Measurements from ENCODE around the gene MYCL.
"Not testable (repeated sequence)": the region's sequence is repeated elsewhere in the genome, so short reads cannot be mapped to it uniquely, and the experiment has no call there.

The MYCL gene

DNA sequence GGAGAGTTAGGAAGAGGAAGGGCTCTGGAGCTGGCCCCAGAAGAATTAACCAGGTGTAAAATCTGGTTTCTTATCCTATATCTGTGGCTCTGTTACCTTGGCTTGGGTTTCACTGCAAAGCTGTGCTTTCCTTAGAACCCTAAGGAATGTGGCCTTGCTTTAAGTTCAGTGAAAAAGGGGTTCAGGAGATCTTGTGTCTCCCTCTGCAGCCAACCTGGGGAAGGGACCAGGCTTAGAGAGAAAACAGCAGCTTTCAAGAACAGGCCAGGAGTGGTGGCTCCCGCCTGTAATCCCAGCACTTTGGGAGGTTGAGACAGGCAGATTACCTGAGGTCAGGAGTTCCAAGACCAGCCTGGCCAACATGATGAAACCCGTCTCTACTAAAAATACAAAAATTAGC lies 16.1 kb upstream of the MYCL start:
- ATAC-seq (ENCODE audit: insufficient read depth, low read depth): no peak

DNA sequence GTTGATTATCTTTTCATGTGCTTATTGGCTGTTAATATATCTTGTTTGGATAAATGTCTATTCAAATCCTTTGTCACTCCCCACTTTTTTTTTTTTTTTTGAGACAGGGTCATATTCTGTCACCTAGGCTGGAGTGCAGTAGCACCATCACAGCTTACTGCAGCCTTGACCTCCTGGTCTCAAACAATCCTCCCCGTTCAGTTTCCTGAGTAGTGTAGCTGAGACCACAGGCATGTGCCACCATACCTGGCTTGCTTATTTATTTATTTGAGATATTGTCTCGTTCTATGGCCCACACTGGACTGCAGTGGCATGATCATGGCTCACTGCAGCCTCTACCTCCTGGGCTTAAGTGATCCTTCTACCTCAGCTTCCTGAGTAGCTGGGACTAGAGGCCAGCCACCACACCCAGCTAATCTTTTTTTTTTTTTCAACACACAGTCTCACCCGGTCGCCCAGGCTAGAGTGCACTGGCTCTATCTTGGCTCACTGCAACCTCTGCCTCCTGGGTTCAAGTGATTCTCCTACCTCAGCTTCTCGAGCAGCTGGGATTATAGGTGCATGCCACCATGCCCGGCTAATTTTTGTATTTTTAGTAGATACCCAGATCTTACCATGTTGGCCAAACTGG lies 13.9 kb upstream of the MYCL start:
- H3K4me3 ChIP-seq (ENCODE audit: low read depth in 1 of 2, low read length in 2 of 2): no peak overlapping the region
- H3K79me2 ChIP-seq (ENCODE audit: insufficient read depth, low read length): no peaks in the 10 kb centered on the region
- H3K9ac ChIP-seq (ENCODE audit: low read depth, low read length): no peak overlapping the region
- no peaks in the 10 kb centered on the region for H3K27me3 ChIP-seq (ENCODE audit: insufficient read depth, low read length, poor library complexity)
- TF ChIP-seq, protein P1, sequence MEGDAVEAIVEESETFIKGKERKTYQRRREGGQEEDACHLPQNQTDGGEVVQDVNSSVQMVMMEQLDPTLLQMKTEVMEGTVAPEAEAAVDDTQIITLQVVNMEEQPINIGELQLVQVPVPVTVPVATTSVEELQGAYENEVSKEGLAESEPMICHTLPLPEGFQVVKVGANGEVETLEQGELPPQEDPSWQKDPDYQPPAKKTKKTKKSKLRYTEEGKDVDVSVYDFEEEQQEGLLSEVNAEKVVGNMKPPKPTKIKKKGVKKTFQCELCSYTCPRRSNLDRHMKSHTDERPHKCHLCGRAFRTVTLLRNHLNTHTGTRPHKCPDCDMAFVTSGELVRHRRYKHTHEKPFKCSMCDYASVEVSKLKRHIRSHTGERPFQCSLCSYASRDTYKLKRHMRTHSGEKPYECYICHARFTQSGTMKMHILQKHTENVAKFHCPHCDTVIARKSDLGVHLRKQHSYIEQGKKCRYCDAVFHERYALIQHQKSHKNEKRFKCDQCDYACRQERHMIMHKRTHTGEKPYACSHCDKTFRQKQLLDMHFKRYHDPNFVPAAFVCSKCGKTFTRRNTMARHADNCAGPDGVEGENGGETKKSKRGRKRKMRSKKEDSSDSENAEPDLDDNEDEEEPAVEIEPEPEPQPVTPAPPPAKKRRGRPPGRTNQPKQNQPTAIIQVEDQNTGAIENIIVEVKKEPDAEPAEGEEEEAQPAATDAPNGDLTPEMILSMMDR (IDR thresholded peaks at IDR 0.05; ENCODE audit: borderline replicate concordance, extremely low read depth, low read length, poor library complexity, severe bottlenecking): no peak
- no peak for TF ChIP-seq EZH2 (IDR thresholded peaks at IDR 0.05; ENCODE audit: borderline replicate concordance, low read depth, low read length, severe bottlenecking)
- H3K4me1 ChIP-seq (ENCODE audit: insufficient read depth, low read length): no peaks in the 10 kb centered on the region
- DNase-seq (no peak), ATAC-seq (ENCODE audit: insufficient read depth, low read depth) (no peak)
- no peaks in the 10 kb centered on the region for H4K20me1 ChIP-seq (ENCODE audit: insufficient read depth, low read length)
- H3K4me2 ChIP-seq (ENCODE audit: insufficient read depth, low read length): no peak overlapping the region
- no peaks in the 10 kb centered on the region for H3K9me3 ChIP-seq (ENCODE audit: insufficient read depth, low read length, severe bottlenecking)
- no peaks in the 10 kb centered on the region for H3K36me3 ChIP-seq (ENCODE audit: insufficient read depth, low read length)
- H3K27ac ChIP-seq (ENCODE audit: low read length): no peak overlapping the region
- no peak overlapping the region for H2AFZ ChIP-seq (ENCODE audit: low read depth, low read length)

More for the DNA sequence above, 16.1 kb upstream of the MYCL start:
- H3K27ac ChIP-seq (ENCODE audit: low read length): no peak overlapping the region
- no peaks in the 10 kb centered on the region for H3K27me3 ChIP-seq (ENCODE audit: insufficient read depth, low read length, poor library complexity)
- H3K4me1 ChIP-seq (ENCODE audit: insufficient read depth, low read length): no peaks in the 10 kb centered on the region
- H4K20me1 ChIP-seq (ENCODE audit: insufficient read depth, low read length): no peaks in the 10 kb centered on the region
- no peak overlapping the region for H3K4me3 ChIP-seq (ENCODE audit: low read depth in 1 of 2, low read length in 2 of 2)
- TF ChIP-seq, protein P1 (IDR thresholded peaks at IDR 0.05; ENCODE audit: borderline replicate concordance, extremely low read depth, low read length, poor library complexity, severe bottlenecking): no peak
- TF ChIP-seq EZH2 (IDR thresholded peaks at IDR 0.05; ENCODE audit: borderline replicate concordance, low read depth, low read length, severe bottlenecking): no peak
- no peak for DNase-seq
- H3K4me2 ChIP-seq (ENCODE audit: insufficient read depth, low read length): no peak overlapping the region
- no peaks in the 10 kb centered on the region for H3K9me3 ChIP-seq (ENCODE audit: insufficient read depth, low read length, severe bottlenecking)
- H3K9ac ChIP-seq (ENCODE audit: low read depth, low read length): no peak overlapping the region
- H3K36me3 ChIP-seq (ENCODE audit: insufficient read depth, low read length): no peaks in the 10 kb centered on the region
- H3K79me2 ChIP-seq (ENCODE audit: insufficient read depth, low read length): no peaks in the 10 kb centered on the region
- no peak overlapping the region for H2AFZ ChIP-seq (ENCODE audit: low read depth, low read length)

DNA sequence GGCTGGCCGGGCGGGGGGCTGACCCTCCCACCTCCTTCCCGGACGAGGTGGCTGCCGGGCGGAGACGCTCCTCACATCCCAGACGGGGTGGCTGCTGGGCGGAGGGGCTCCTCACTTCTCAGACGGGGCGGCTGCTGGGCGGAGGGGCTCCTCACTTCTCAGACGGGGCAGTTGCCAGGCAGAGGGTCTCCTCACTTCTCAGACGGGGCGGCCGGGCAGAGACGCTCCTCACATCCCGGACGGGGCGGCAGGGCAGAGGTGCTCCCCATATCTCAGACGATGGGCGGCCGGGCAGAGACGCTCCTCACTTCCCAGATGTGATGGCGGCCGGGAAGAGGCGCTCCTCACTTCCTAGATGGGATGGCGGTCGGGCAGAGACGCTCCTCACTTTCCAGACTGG lies 11.4 kb upstream of the MYCL start:
- not testable (repeated sequence) for H3K9ac ChIP-seq (ENCODE audit: low read depth, low read length); H3K36me3 ChIP-seq (ENCODE audit: insufficient read depth, low read length); H4K20me1 ChIP-seq (ENCODE audit: insufficient read depth, low read length); H3K4me3 ChIP-seq (ENCODE audit: low read depth in 1 of 2, low read length in 2 of 2); H3K79me2 ChIP-seq (ENCODE audit: insufficient read depth, low read length); H3K27me3 ChIP-seq (ENCODE audit: insufficient read depth, low read length, poor library complexity); H3K27ac ChIP-seq (ENCODE audit: low read length); ATAC-seq (ENCODE audit: insufficient read depth, low read depth); H2AFZ ChIP-seq (ENCODE audit: low read depth, low read length); H3K9me3 ChIP-seq (ENCODE audit: insufficient read depth, low read length, severe bottlenecking); H3K4me1 ChIP-seq (ENCODE audit: insufficient read depth, low read length); DNase-seq; H3K4me2 ChIP-seq (ENCODE audit: insufficient read depth, low read length)

DNA sequence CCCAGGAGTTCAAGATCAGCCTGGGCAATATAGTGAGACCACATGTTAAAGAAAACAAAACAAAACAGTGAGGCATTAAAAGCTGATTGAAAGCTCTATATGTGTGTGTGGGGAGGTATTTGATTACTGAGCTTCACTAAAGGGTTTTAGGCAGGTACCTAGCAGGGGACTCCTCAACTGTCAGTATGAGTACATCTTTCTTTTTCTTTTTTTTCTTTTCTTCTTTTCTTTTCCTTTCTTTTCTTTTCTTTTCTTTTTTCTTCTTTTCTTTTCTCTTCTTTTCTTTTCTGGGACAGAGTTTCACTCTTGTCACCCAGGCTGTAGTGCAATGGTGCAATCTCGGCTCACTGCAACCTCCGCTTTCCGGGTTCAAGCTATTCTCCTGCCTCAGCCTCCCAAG lies 8.5 kb upstream of the MYCL start:
- no peaks in the 10 kb centered on the region for H3K4me1 ChIP-seq (ENCODE audit: insufficient read depth, low read length)
- H3K9me3 ChIP-seq (ENCODE audit: insufficient read depth, low read length, severe bottlenecking): peaks cover 9% of the 10 kb centered on the region
- ATAC-seq (ENCODE audit: insufficient read depth, low read depth) (no peak), DNase-seq (no peak)
- no peak overlapping the region for H2AFZ ChIP-seq (ENCODE audit: low read depth, low read length)
- H3K9ac ChIP-seq (ENCODE audit: low read depth, low read length): no peak overlapping the region
- H3K27ac ChIP-seq (ENCODE audit: low read length): no peak overlapping the region
- TF ChIP-seq EZH2 (IDR thresholded peaks at IDR 0.05; ENCODE audit: borderline replicate concordance, low read depth, low read length, severe bottlenecking): no peak
- H3K27me3 ChIP-seq (ENCODE audit: insufficient read depth, low read length, poor library complexity): no peaks in the 10 kb centered on the region
- H4K20me1 ChIP-seq (ENCODE audit: insufficient read depth, low read length): no peaks in the 10 kb centered on the region
- no peaks in the 10 kb centered on the region for H3K36me3 ChIP-seq (ENCODE audit: insufficient read depth, low read length)
- H3K4me2 ChIP-seq (ENCODE audit: insufficient read depth, low read length): no peak overlapping the region
- no peaks in the 10 kb centered on the region for H3K79me2 ChIP-seq (ENCODE audit: insufficient read depth, low read length)
- no peak overlapping the region for H3K4me3 ChIP-seq (ENCODE audit: low read depth in 1 of 2, low read length in 2 of 2)

Measured in DND-41 (cell line).